ENCODE data around the gene GAK. TPM values are rescaled to one million over a fixed set of nuclear protein-coding genes. Genes with fewer than 3 reads are reported as not detected.

GAK gene
- total and polyA plus RNA-seq, 2 of the 4 experiments (the other 2 are of a cell fraction), result 45.1 to 133 TPM

GRCh38 chr4:801436-802124 lies 130.5 kb downstream of the GAK start:
- Histone ChIP-seq H3K56ac (ENCODE audit: extremely low read depth, insufficient read depth, low read length) (no peak overlapping the region), H2AK5ac (ENCODE audit: low read depth, low read length) (no peak overlapping the region), H3K36me3 (ENCODE audit: control insufficient read depth, insufficient read depth, low read length) (no peaks in the 10 kb centered on the region), H4K8ac (ENCODE audit: low read depth in 2 of 2, low read length in 2 of 2) (no peak overlapping the region), H3K9ac (ENCODE audit: low read depth, low read length) (no peak overlapping the region), H3K4ac (ENCODE audit: low read depth, low read length) (no peak overlapping the region), H2AFZ (replicated peaks; ENCODE audit: low read length, poor library complexity) (no peak overlapping the region), H3K79me1 (ENCODE audit: low read depth in 1 of 2, low read length in 2 of 2) (no peaks in the 10 kb centered on the region), H3K4me3 (ENCODE audit: insufficient read depth, low read depth, low read length) (no peak overlapping the region), H3K4me2 (ENCODE audit: low read depth, low read length) (no peak overlapping the region), H3K27me3 (ENCODE audit: control insufficient read depth, insufficient read depth, low read length) (peaks cover 12% of the 10 kb centered on the region), H3K4me1 (ENCODE audit: control insufficient read depth, insufficient read depth, low read length) (no peaks in the 10 kb centered on the region), H4K5ac (ENCODE audit: low read depth, low read length) (no peak overlapping the region), H2BK5ac (ENCODE audit: low read depth, low read length, poor library complexity, severe bottlenecking) (no peak overlapping the region), H3K27ac (ENCODE audit: insufficient read depth, low read length) (no peak overlapping the region), H3K18ac (ENCODE audit: low read depth, low read length) (no peak overlapping the region), H2BK15ac (ENCODE audit: low read depth, low read length) (no peak overlapping the region), H3K14ac (replicated peaks; ENCODE audit: low read depth, low read length) (no peak overlapping the region), H4K20me1 (ENCODE audit: insufficient read depth, low read length) (no peaks in the 10 kb centered on the region), H3K9me1 (ENCODE audit: insufficient read depth, low read length) (no peaks in the 10 kb centered on the region), H3K23ac (ENCODE audit: low read depth, low read length) (no peak overlapping the region), H3K9me3 (ENCODE audit: control insufficient read depth, insufficient read depth, low read length) (peaks cover 5% of the 10 kb centered on the region), H2BK120ac (ENCODE audit: low read depth, low read length) (no peak overlapping the region), H2BK20ac (ENCODE audit: low read depth, low read length) (no peak overlapping the region), H4K91ac (ENCODE audit: insufficient read depth, low read depth, low read length) (no peak overlapping the region), H2AK9ac (replicated peaks; ENCODE audit: low read depth, low read length, poor library complexity) (no peak overlapping the region)
- ChIA-PET CTCF (no interaction called here), POLR2A (ENCODE audit: unreplicated experiment) (no interaction called here)
- no TSS peak for BruUV-seq (replicated peaks)
- no peak for DNase-seq
- dilution Hi-C loops (cut with HindIII; ENCODE audit: low sequenced_read_pairs, unreplicated experiment), result no loop called here
- intact Hi-C loops (cut with micrococcal nuclease), result no loop called here
- TF ChIP-seq CHD1 (IDR thresholded peaks at IDR 0.05; ENCODE audit: low read depth, low read length) (no peak), RAD21 (IDR thresholded peaks at IDR 0.05; ENCODE audit: low read length) (no peak), SMC3 (IDR thresholded peaks at IDR 0.05; ENCODE audit: low read depth, low read length) (no peak), FOS (IDR thresholded peaks at IDR 0.05; ENCODE audit: low read depth, low read length) (no peak)
- TF ChIP-seq, protein P1, sequence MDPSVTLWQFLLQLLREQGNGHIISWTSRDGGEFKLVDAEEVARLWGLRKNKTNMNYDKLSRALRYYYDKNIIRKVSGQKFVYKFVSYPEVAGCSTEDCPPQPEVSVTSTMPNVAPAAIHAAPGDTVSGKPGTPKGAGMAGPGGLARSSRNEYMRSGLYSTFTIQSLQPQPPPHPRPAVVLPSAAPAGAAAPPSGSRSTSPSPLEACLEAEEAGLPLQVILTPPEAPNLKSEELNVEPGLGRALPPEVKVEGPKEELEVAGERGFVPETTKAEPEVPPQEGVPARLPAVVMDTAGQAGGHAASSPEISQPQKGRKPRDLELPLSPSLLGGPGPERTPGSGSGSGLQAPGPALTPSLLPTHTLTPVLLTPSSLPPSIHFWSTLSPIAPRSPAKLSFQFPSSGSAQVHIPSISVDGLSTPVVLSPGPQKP (IDR thresholded peaks at IDR 0.05; ENCODE audit: borderline replicate concordance, low read depth, low read length), result no peak
- WGBS, 2 experiments (ENCODE audit: extremely low coverage in 2 of 2, insufficient read length in 1 of 2), result 87% methylated on average over 8 of the region's 13 CpGs; no CpG with 5 or more reads in 1 of the 2 experiments
- in situ Hi-C loops (cut with MboI; ENCODE audit: low sequenced_read_pairs), result no loop called here
- ATAC-seq (ENCODE audit: low read depth), result no peak

Other genes with a start within 250 kb of the GAK start
- under 0.01 TPM in 2 replicates for gene SLC49A3, start 243.2 kb downstream of the GAK start, total RNA-seq (2012; rRNA removed)
- 0.32 and 0.36 TPM in 2 replicates for gene SLC49A3, start 243.2 kb downstream of the GAK start, polyA plus RNA-seq (2012; rRNA removed)
- 40.0 and 45.0 TPM in 2 replicates for gene PCGF3, start 226.5 kb downstream of the GAK start, total RNA-seq (2012; rRNA removed)
- 55.3 and 59.4 TPM in 2 replicates for gene PCGF3, start 226.5 kb downstream of the GAK start, polyA plus RNA-seq (2012; rRNA removed)
- gene CPLX1, start 106.2 kb downstream of the GAK start, total RNA-seq (2012; rRNA removed), result not detected in 2 replicates
- 0.05 and 0.06 TPM in 2 replicates for gene CPLX1, start 106.2 kb downstream of the GAK start, polyA plus RNA-seq (2012; rRNA removed)
- gene TMEM175, start 144 bp upstream of the GAK start, total RNA-seq (2012; rRNA removed), result 7.7 and 9.2 TPM in 2 replicates
- 41.9 and 47.4 TPM in 2 replicates for gene TMEM175, start 144 bp upstream of the GAK start, polyA plus RNA-seq (2012; rRNA removed)
- 4.3 and 4.4 TPM in 2 replicates for gene DGKQ, start 41.3 kb upstream of the GAK start, total RNA-seq (2012; rRNA removed)
- gene DGKQ, start 41.3 kb upstream of the GAK start, polyA plus RNA-seq (2012; rRNA removed), result 15.6 and 17.4 TPM in 2 replicates
- gene IDUA, start 54.7 kb upstream of the GAK start, total RNA-seq (2012; rRNA removed), result 0.72 and 1.7 TPM in 2 replicates
- gene IDUA, start 54.7 kb upstream of the GAK start, polyA plus RNA-seq (2012; rRNA removed), result 12.5 and 16.7 TPM in 2 replicates
- gene SLC26A1, start 61.1 kb upstream of the GAK start, total RNA-seq (2012; rRNA removed), result not detected in 2 replicates
- gene SLC26A1, start 61.1 kb upstream of the GAK start, polyA plus RNA-seq (2012; rRNA removed), result 0.09 and 0.13 TPM in 2 replicates
- 43.3 and 49.3 TPM in 2 replicates for gene FGFRL1, start 79.3 kb upstream of the GAK start, total RNA-seq (2012; rRNA removed)
- gene FGFRL1, start 79.3 kb upstream of the GAK start, polyA plus RNA-seq (2012; rRNA removed), result 78.8 and 87.3 TPM in 2 replicates
- gene RNF212, start 181.2 kb upstream of the GAK start, total RNA-seq (2012; rRNA removed), result under 0.01 TPM in 2 replicates
- 0.46 and 0.51 TPM in 2 replicates for gene RNF212, start 181.2 kb upstream of the GAK start, polyA plus RNA-seq (2012; rRNA removed)
- gene SPON2, start 240.3 kb upstream of the GAK start, total RNA-seq (2012; rRNA removed), result 21.1 and 21.7 TPM in 2 replicates
- gene SPON2, start 240.3 kb upstream of the GAK start, polyA plus RNA-seq (2012; rRNA removed), result 177 and 209 TPM in 2 replicates

Measured in IMR-90 (cell line).